HK-2 (cell line): ENCODE data around the gene ZNF385B.
A peak's percentile ranks its signal among the peaks of the same experiment; 100 is the strongest.

Experiments used
- DNase-seq: peaks from one replicate; pipeline ENCODE4 v3.0.0-alpha.2; 2018; ENCODE audit not compliant: unreplicated experiment

The ZNF385B gene

GRCh38 chr2:179856205-179856604, 5.2 kb downstream of the ZNF385B start:
- DNase-seq = no peak

- no peak for DNase-seq
These were observed 5.7 kb downstream of the ZNF385B start for GRCh38 chr2:179855673-179856072.

- no peak for DNase-seq
These were observed 6.5 kb downstream of the ZNF385B start for GRCh38 chr2:179854891-179855290.

GRCh38 chr2:179853108-179853507, 8.3 kb downstream of the ZNF385B start:
- DNase-seq = no peak

- no peak for DNase-seq
These were observed 11.2 kb downstream of the ZNF385B start for GRCh38 chr2:179850188-179850587.

- DNase-seq = no peak
These were observed 11.7 kb downstream of the ZNF385B start for GRCh38 chr2:179849719-179850118.

- DNase-seq = no peak
These were observed 17.9 kb downstream of the ZNF385B start for GRCh38 chr2:179843541-179843940.

GRCh38 chr2:179842498-179843153, 18.8 kb downstream of the ZNF385B start:
- no peak for DNase-seq

GRCh38 chr2:179840840-179841239, 20.6 kb downstream of the ZNF385B start:
- DNase-seq = no peak

- no peak for DNase-seq
These were observed 24.0 kb downstream of the ZNF385B start for GRCh38 chr2:179837408-179837807.

- DNase-seq = no peak
These were observed 31.2 kb downstream of the ZNF385B start for GRCh38 chr2:179830043-179830787.

- DNase-seq = no peak
These were observed 35.1 kb downstream of the ZNF385B start for GRCh38 chr2:179826297-179826696.

- DNase-seq = no peak
These were observed 35.9 kb downstream of the ZNF385B start for GRCh38 chr2:179825494-179825893.

GRCh38 chr2:179824961-179825360, 36.5 kb downstream of the ZNF385B start:
- DNase-seq = no peak

- no peak for DNase-seq
These were observed 38.9 kb downstream of the ZNF385B start for GRCh38 chr2:179822540-179822939.

GRCh38 chr2:179818546-179818945, 42.9 kb downstream of the ZNF385B start:
- DNase-seq = peak; percentile 14

- no peak for DNase-seq
These were observed 44.1 kb downstream of the ZNF385B start for GRCh38 chr2:179817181-179817841.

- no peak for DNase-seq
These were observed 47.4 kb downstream of the ZNF385B start for GRCh38 chr2:179814050-179814449.

GRCh38 chr2:179812501-179812900, 48.9 kb downstream of the ZNF385B start:
- no peak for DNase-seq

- DNase-seq = no peak
These were observed 50.4 kb downstream of the ZNF385B start for GRCh38 chr2:179811042-179811441.

GRCh38 chr2:179809606-179810005, 51.8 kb downstream of the ZNF385B start:
- DNase-seq = no peak

GRCh38 chr2:179805001-179805400, 56.4 kb downstream of the ZNF385B start:
- no peak for DNase-seq

GRCh38 chr2:179804206-179804605, 57.2 kb downstream of the ZNF385B start:
- DNase-seq = no peak
